Cardiac muscle cell (in vitro differentiated cells and primary cell): ENCODE results near the gene SORCS3. TPM values are rescaled to one million over a fixed set of nuclear protein-coding genes. Genes with fewer than 3 reads are reported as not detected.

ENCODE experiments used
- DNase-seq, 2 donors: peaks; one replicate each; pipeline versions ENCODE4 v3.0.0 to v3.0.0-alpha.2; 2010 to 2017; ENCODE audit warnings: low read depth in 1 of 2, low spot score in 1 of 2
- H3K27ac ChIP-seq: fragments of 200-600 bp; sonication (generic); 2 replicates; pipeline ENCODE4 v1.5.1; 2016
- H3K27me3 ChIP-seq: fragments of 200-600 bp; sonication (generic); 2 replicates; pipeline ENCODE4 v1.6.0; 2016; ENCODE audit warnings: control low read depth
- H3K36me3 ChIP-seq: fragments of 200-600 bp; sonication (generic); 2 replicates; pipeline ENCODE4 v1.5.1; 2016; ENCODE audit warnings: control low read depth
- H3K4me1 ChIP-seq: fragments of 200-600 bp; sonication (generic); 2 replicates; pipeline ENCODE4 v1.8.1; 2017; ENCODE audit warnings: low read depth, mild to moderate bottlenecking, mixed run types
- H3K4me3 ChIP-seq: fragments of 200-600 bp; sonication (generic); 2 replicates; pipeline ENCODE4 v1.5.1; 2016; ENCODE audit warnings: mild to moderate bottlenecking
- H3K9me3 ChIP-seq: fragments of 200-600 bp; sonication (generic); 2 replicates; pipeline ENCODE4 v1.5.1; 2017; ENCODE audit warnings: low read depth, mild to moderate bottlenecking, control low read depth
- CTCF ChIP-seq: IDR thresholded peaks from 2 replicates; pipeline ENCODE4 v1.5.1; 2012; ENCODE audit warnings: low read depth, mild to moderate bottlenecking, low read length
- polyA plus RNA-seq: library from polyadenylated mRNA; unstranded; fragments of >200 nt; fragmentation: Nextera tagmentation; extraction: Ambion mirVana; gene quantifications from 2 replicates; pipeline ENCODE4 v1.2.1, GENCODE V29; 2016
- total RNA-seq: library from RNA; depleted of rRNA; stranded (reverse); fragments of >200 nt; gene quantifications from 2 replicates; pipeline ENCODE4 v1.2.3, GENCODE V29; 2016

The SORCS3 gene
- total RNA-seq (12.2 and 29.1 TPM in 2 replicates), polyA plus RNA-seq (9.3 and 14.3 TPM in 2 replicates)

GRCh38 chr10:104641187-104641936 lies at the start of gene SORCS3:
TSS of gene SORCS3 (plus strand) at chr10:104641290.
- Histone ChIP-seq H3K9me3 (no peaks in the 10 kb centered on the region), H3K4me3 (peak within 1 kb of the TSS; percentile 91), H3K27me3 (peaks cover 51% of the 10 kb centered on the region), H3K4me1 (no peaks in the 10 kb centered on the region), H3K36me3 (no peaks in the 10 kb centered on the region), H3K27ac (peak within 1 kb of the TSS; percentile 57)
- TF ChIP-seq CTCF, result no peak
- peak in 1 of 2 donors; percentile 69 for DNase-seq

DNA sequence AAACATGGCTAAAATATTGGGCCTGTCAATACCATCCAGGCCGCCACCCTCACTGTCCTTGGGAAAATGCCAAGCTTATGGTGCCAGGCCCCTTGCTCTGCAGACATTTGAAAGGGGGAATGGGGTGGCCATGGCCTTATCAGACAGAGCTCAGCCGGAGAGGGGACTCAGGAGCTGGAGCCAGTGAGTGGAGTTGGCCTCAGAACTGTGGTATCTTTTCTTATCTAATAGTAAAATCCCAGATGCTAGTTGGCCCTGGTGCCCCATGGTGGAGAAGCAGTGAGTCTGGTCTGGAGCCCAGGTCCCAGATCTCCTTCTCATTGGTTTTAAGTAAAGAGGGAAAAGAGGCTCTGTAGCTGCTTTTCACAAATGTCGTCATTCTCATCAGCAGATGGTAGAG lies 49.6 kb upstream of the SORCS3 start:
- H3K4me3 ChIP-seq, result no peak overlapping the region
- TF ChIP-seq CTCF, result no peak
- H3K27ac ChIP-seq, result no peak overlapping the region
- no peaks in the 10 kb centered on the region for H3K36me3 ChIP-seq
- no peaks in the 10 kb centered on the region for H3K9me3 ChIP-seq
- DNase-seq, result no peak
- H3K4me1 ChIP-seq, result peaks cover 3% of the 10 kb centered on the region
- H3K27me3 ChIP-seq, result no peaks in the 10 kb centered on the region

DNA sequence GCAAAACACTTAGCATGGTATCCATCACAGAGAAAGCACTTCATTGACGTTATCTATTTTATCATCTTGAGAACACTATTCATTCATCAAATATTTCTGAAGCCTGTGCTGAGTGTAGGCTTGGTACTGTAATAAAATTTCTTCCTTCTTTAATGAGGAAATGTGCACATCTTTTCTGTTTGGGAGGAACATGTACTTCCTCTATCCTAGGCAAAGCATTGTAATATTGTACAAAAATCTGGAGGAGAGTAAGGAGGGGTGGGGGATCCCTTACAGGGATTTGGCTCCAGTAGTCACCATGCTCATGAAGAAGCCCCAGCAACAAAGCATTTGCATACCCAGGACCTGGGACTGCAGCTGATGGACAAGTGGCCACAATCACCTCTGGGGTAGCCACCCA lies 39.9 kb upstream of the SORCS3 start:
- no peak for DNase-seq
- no peak for TF ChIP-seq CTCF
- Histone ChIP-seq H3K27ac (no peak overlapping the region), H3K9me3 (no peaks in the 10 kb centered on the region), H3K27me3 (peaks cover 4% of the 10 kb centered on the region), H3K36me3 (no peaks in the 10 kb centered on the region), H3K4me1 (no peaks in the 10 kb centered on the region), H3K4me3 (no peak overlapping the region)

DNA sequence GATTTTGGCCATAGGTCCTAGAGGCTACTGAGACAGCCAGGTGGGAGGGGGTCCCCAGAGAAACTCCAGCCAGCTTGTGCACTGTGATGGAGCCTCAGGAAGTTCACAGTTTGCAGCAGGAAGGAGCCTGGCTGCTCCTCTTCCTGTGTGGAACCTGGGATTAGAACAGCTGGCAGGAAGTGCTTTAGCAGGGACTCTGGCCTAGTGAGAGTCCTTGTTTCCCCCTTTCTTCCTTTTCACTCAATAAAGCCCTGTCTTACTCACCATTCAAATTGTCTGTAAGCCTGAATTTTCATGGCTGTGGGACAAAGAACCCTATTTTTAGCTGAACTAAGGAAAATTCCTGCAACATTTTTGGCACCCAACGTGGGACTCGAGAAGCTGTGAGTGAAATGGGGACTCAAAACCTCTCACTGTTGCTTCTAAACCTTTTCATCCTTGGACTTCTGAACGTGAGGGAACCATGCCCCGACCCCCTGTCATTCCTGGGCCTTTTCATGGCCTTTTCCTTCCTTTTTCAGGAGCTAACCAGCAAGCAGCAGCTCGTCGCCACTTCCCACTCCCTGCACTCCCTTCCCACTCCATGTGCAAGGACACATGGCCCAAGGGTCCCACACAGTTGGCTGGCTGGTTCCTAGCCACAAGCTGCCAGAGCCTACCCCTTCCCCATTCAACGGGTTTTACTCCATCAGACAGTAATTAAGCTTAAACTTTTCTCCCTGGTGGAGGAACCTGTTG lies 32.8 kb upstream of the SORCS3 start:
- TF ChIP-seq CTCF, result no peak
- no peak overlapping the region for H3K27ac ChIP-seq
- H3K4me3 ChIP-seq, result no peak overlapping the region
- no peaks in the 10 kb centered on the region for H3K9me3 ChIP-seq
- no peaks in the 10 kb centered on the region for H3K36me3 ChIP-seq
- no peaks in the 10 kb centered on the region for H3K4me1 ChIP-seq
- no peak for DNase-seq
- H3K27me3 ChIP-seq, result peaks cover 2% of the 10 kb centered on the region

- no peak for TF ChIP-seq CTCF
- H3K27ac ChIP-seq, result no peak overlapping the region
- DNase-seq, result no peak
These were observed 28.4 kb upstream of the SORCS3 start for GRCh38 chr10:104612571-104613205.

More at GRCh38 chr10:104612571-104613205, 28.4 kb upstream of the SORCS3 start:
- Histone ChIP-seq H3K27me3 (no peaks in the 10 kb centered on the region), H3K9me3 (no peaks in the 10 kb centered on the region), H3K4me3 (no peak overlapping the region), H3K4me1 (no peaks in the 10 kb centered on the region), H3K36me3 (no peaks in the 10 kb centered on the region)
